Testis (tissue), 3 donors: ENCODE measurements around the gene LCLAT1. TPM values are rescaled to one million over a fixed set of nuclear protein-coding genes. Genes with fewer than 3 reads are reported as not detected.

Experiments
- DNase-seq: peaks from one replicate; pipeline ENCODE4 v3.0.0-alpha.2; 2019
- H3K27ac ChIP-seq, 2 donors: fragments of 200-600 bp; sonication (generic); one replicate each; pipeline ENCODE4 v1.5.1; 2019
- H3K27me3 ChIP-seq: fragments of 200-600 bp; sonication (generic); one replicate; pipeline ENCODE4 v1.5.1; 2019
- H3K36me3 ChIP-seq: fragments of 200-600 bp; sonication (generic); one replicate; pipeline ENCODE4 v1.5.1; 2017; ENCODE audit warnings: low read depth; ENCODE audit errors: missing control alignments
- H3K4me1 ChIP-seq: fragments of 200-600 bp; sonication (generic); one replicate; pipeline ENCODE4 v1.5.1; 2019
- H3K4me3 ChIP-seq, 2 donors: fragments of 200-600 bp; sonication (generic); one replicate each; pipeline ENCODE4 v1.5.1; 2017 to 2019
- H3K9me3 ChIP-seq: fragments of 200-600 bp; sonication (generic); one replicate; pipeline ENCODE4 v1.5.1; 2017
- POLR2A ChIP-seq: fragments of 450-650 bp; IDR thresholded peaks from one replicate; pipeline ENCODE4 v1.6.1; 2017; ENCODE audit warnings: antibody characterized with exemption, mild to moderate bottlenecking, moderate library complexity
- WGBS, 2 donors: methylation state at CpG; one replicate each; pipeline ENCODE4 v1.1.5; 2018; 5-methylcytosine and 5-hydroxymethylcytosine counted together
- intact Hi-C: fragments of 100-400 bp; cut with DNase I; formaldehyde crosslinking; loops from one replicate; pipeline ENCODE4 v1.15.1; 2023; ENCODE audit warnings: low total_unique reads
- polyA plus RNA-seq: library from polyadenylated mRNA; stranded (reverse); fragments of 350-450 nt; fragmentation: Illumina TruSeq; extraction: RNeasy Lipid Tissue Mini Kit (QIAGEN cat#74804); gene quantifications from one replicate; pipeline ENCODE4 v1.2.3, GENCODE V29; 2014; ENCODE audit warnings: low read depth, low replicate concordance; ENCODE audit not compliant: insufficient read depth
- small RNA-seq, 2 donors: library from RNA; depleted of rRNA; stranded (forward); fragments of <200 nt; gene quantifications; one replicate each; pipeline ENCODE3, GENCODE V24; 2016
- total RNA-seq, 2 donors: library from RNA; depleted of rRNA; stranded (reverse); fragments of >200 nt; gene quantifications; one replicate each; pipeline ENCODE4 v1.2.3, GENCODE V29; 2016
- TF ChIP-seq, protein P1 (sequence below), 3 experiments: fragments of 450-650 bp in 2 of 3; fragments of 200-600 bp in 1 of 3; sonication (generic) in 1 of 3; IDR thresholded peaks; one replicate each; pipeline ENCODE4 v1.5.1; 2016 to 2019; ENCODE audit warnings: antibody characterized with exemption in 3 of 3, mild to moderate bottlenecking in 2 of 3, moderate library complexity in 1 of 3

Gene LCLAT1
- total and polyA plus RNA-seq, 3 donors from 2014 or later = 11.1 to 39.4 (median 34.9) TPM

GRCh38 chr2:30691091-30691947 is 244.3 kb downstream of the LCLAT1 start:
- TF ChIP-seq, protein P1, sequence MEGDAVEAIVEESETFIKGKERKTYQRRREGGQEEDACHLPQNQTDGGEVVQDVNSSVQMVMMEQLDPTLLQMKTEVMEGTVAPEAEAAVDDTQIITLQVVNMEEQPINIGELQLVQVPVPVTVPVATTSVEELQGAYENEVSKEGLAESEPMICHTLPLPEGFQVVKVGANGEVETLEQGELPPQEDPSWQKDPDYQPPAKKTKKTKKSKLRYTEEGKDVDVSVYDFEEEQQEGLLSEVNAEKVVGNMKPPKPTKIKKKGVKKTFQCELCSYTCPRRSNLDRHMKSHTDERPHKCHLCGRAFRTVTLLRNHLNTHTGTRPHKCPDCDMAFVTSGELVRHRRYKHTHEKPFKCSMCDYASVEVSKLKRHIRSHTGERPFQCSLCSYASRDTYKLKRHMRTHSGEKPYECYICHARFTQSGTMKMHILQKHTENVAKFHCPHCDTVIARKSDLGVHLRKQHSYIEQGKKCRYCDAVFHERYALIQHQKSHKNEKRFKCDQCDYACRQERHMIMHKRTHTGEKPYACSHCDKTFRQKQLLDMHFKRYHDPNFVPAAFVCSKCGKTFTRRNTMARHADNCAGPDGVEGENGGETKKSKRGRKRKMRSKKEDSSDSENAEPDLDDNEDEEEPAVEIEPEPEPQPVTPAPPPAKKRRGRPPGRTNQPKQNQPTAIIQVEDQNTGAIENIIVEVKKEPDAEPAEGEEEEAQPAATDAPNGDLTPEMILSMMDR (IDR thresholded peaks at IDR 0.05) = no peak
- Histone ChIP-seq H3K4me1 (peaks cover 17% of the 10 kb centered on the region), H3K4me3 (no peak overlapping the region), H3K9me3 (no peaks in the 10 kb centered on the region), H3K27ac (no peak overlapping the region), H3K36me3 (no peaks in the 10 kb centered on the region), H3K27me3 (no peaks in the 10 kb centered on the region)
- intact Hi-C loops = no loop called here
- 93 to 94% methylated on average over 7 of the region's 7 CpGs for WGBS, 2 donors
- no peak for DNase-seq

- H3K4me3 ChIP-seq = no peak overlapping the region
- TF ChIP-seq, protein P1 (IDR thresholded peaks at IDR 0.05) = peak in 1 of 3 experiments; percentile 7
- TF ChIP-seq POLR2A = no peak
- no peak overlapping the region for H3K27ac ChIP-seq
- intact Hi-C loops = no loop called here
- H3K9me3 ChIP-seq = no peaks in the 10 kb centered on the region
- peak; percentile 60 for DNase-seq
- WGBS, 2 donors = 87 to 91% methylated on average over 10 to 16 of the region's 16 CpGs
- no peaks in the 10 kb centered on the region for H3K27me3 ChIP-seq
- H3K36me3 ChIP-seq = no peaks in the 10 kb centered on the region
- peaks cover 17% of the 10 kb centered on the region for H3K4me1 ChIP-seq
Observed at GRCh38 chr2:30691948-30692828, 245.1 kb downstream of the LCLAT1 start.

- TF ChIP-seq, protein P1 (IDR thresholded peaks at IDR 0.05) = no peak
- TF ChIP-seq POLR2A = no peak
- Histone ChIP-seq H3K27me3 (no peaks in the 10 kb centered on the region), H3K36me3 (no peaks in the 10 kb centered on the region), H3K9me3 (no peaks in the 10 kb centered on the region), H3K4me3 (no peak overlapping the region), H3K27ac (no peak overlapping the region), H3K4me1 (peaks cover 17% of the 10 kb centered on the region)
- intact Hi-C loops = no loop called here
- no peak for DNase-seq
- WGBS, 2 donors = 86 to 97% methylated on average over 7 of the region's 7 CpGs
Observed at GRCh38 chr2:30692829-30693275, 245.8 kb downstream of the LCLAT1 start.

Small RNA genes lying within 50 kb of the gene (small RNA-seq; reads per million reads assigned to genes)
- 0 reads per million in 2 donors for gene AC073255.1

Other genes with a start within 250 kb of the LCLAT1 start
- 10 to 100 TPM; 23.9 to 32.1 TPM for gene LBH, start 215.7 kb upstream of the LCLAT1 start, total RNA-seq
- gene LBH, start 215.7 kb upstream of the LCLAT1 start, polyA plus RNA-seq = 25.7 TPM